Effector memory CD4-positive, alpha-beta T cell (primary cell): ENCODE results near the gene ENOX1.

Experiments
- DNase-seq, 3 donors: peaks; one replicate each; pipeline ENCODE4 v3.0.0-alpha.2; 2020
- H3K27ac ChIP-seq: 2 replicates; pipeline ENCODE4 v1.7.0; 2013; ENCODE audit warnings: mild to moderate bottlenecking, low read length, moderate library complexity; ENCODE audit not compliant: insufficient read depth, poor library complexity, severe bottlenecking
- H3K27me3 ChIP-seq: replicated peaks from 2 replicates; pipeline ENCODE4 v1.7.0; 2013; ENCODE audit warnings: mild to moderate bottlenecking, low read length; ENCODE audit not compliant: insufficient read depth, control insufficient read depth, poor library complexity, severe bottlenecking
- H3K36me3 ChIP-seq: 2 replicates; pipeline ENCODE4 v1.7.0; 2013; ENCODE audit warnings: mild to moderate bottlenecking, low read length, moderate library complexity; ENCODE audit not compliant: control insufficient read depth, insufficient read depth
- H3K4me1 ChIP-seq: 2 replicates; pipeline ENCODE4 v1.7.0; 2013; ENCODE audit warnings: low read length, mild to moderate bottlenecking; ENCODE audit not compliant: control insufficient read depth, insufficient read depth, poor library complexity, severe bottlenecking
- H3K4me3 ChIP-seq: 2 replicates; pipeline ENCODE4 v1.7.0; 2013; ENCODE audit warnings: low read length, low read depth, mild to moderate bottlenecking; ENCODE audit not compliant: insufficient read depth, poor library complexity, severe bottlenecking
- H3K9me3 ChIP-seq: 2 replicates; pipeline ENCODE4 v1.7.0; 2013; ENCODE audit warnings: mild to moderate bottlenecking, low read length, moderate library complexity; ENCODE audit not compliant: control insufficient read depth

The ENOX1 gene

GRCh38 chr13:43596924-43597598 is 189.7 kb downstream of the ENOX1 start:
- no peaks in the 10 kb centered on the region for H3K9me3 ChIP-seq
- no peaks in the 10 kb centered on the region for H3K36me3 ChIP-seq
- DNase-seq: no peak
- H3K27ac ChIP-seq: no peak overlapping the region
- no peak overlapping the region for H3K4me3 ChIP-seq
- no peaks in the 10 kb centered on the region for H3K27me3 ChIP-seq
- H3K4me1 ChIP-seq: no peaks in the 10 kb centered on the region

- no peaks in the 10 kb centered on the region for H3K36me3 ChIP-seq
- H3K27me3 ChIP-seq: no peaks in the 10 kb centered on the region
- H3K9me3 ChIP-seq: no peaks in the 10 kb centered on the region
- no peak for DNase-seq
- no peaks in the 10 kb centered on the region for H3K4me1 ChIP-seq
- H3K4me3 ChIP-seq: no peak overlapping the region
- no peak overlapping the region for H3K27ac ChIP-seq
Observed at GRCh38 chr13:43596006-43596405, 190.8 kb downstream of the ENOX1 start.

- Histone ChIP-seq H3K4me1 (no peaks in the 10 kb centered on the region), H3K4me3 (no peak overlapping the region), H3K36me3 (no peaks in the 10 kb centered on the region), H3K27me3 (no peaks in the 10 kb centered on the region), H3K9me3 (no peaks in the 10 kb centered on the region), H3K27ac (no peak overlapping the region)
- DNase-seq: no peak
Observed at GRCh38 chr13:43587376-43587775, 199.4 kb downstream of the ENOX1 start.

GRCh38 chr13:43584751-43585150 is 202.0 kb downstream of the ENOX1 start:
- H3K9me3 ChIP-seq: no peaks in the 10 kb centered on the region
- H3K36me3 ChIP-seq: no peaks in the 10 kb centered on the region
- H3K4me1 ChIP-seq: no peaks in the 10 kb centered on the region
- H3K27ac ChIP-seq: no peak overlapping the region
- no peaks in the 10 kb centered on the region for H3K27me3 ChIP-seq
- no peak overlapping the region for H3K4me3 ChIP-seq
- DNase-seq: no peak

GRCh38 chr13:43583321-43583720 is 203.5 kb downstream of the ENOX1 start:
- Histone ChIP-seq H3K9me3 (no peaks in the 10 kb centered on the region), H3K4me1 (no peaks in the 10 kb centered on the region), H3K4me3 (no peak overlapping the region), H3K36me3 (no peaks in the 10 kb centered on the region), H3K27ac (no peak overlapping the region), H3K27me3 (no peaks in the 10 kb centered on the region)
- DNase-seq: no peak

DNA sequence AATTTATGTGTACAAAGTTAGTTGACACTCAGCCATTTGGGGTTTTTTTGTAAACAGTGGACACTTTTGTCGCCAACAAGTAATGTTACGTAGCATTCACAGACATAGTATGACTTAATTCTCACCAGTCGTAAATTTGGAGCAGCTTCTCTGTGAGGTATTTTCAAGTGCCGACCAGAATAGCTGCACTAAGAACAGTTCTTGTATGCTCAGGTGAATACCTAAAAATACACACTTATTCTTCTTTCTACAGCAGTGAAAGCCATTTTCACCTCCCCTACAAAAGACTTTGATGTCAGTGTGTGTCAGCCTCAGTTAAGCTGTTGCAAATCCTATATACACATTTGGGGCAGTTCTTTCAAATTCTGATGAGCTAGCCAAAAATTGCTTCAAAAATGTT is 206.5 kb downstream of the ENOX1 start:
- H3K4me1 ChIP-seq: no peaks in the 10 kb centered on the region
- H3K9me3 ChIP-seq: no peaks in the 10 kb centered on the region
- H3K4me3 ChIP-seq: no peak overlapping the region
- DNase-seq: no peak
- no peaks in the 10 kb centered on the region for H3K27me3 ChIP-seq
- H3K36me3 ChIP-seq: no peaks in the 10 kb centered on the region
- no peak overlapping the region for H3K27ac ChIP-seq

- H3K9me3 ChIP-seq: no peaks in the 10 kb centered on the region
- no peak overlapping the region for H3K4me3 ChIP-seq
- H3K4me1 ChIP-seq: no peaks in the 10 kb centered on the region
- H3K27me3 ChIP-seq: no peaks in the 10 kb centered on the region
- no peak for DNase-seq
- H3K27ac ChIP-seq: no peak overlapping the region
- no peaks in the 10 kb centered on the region for H3K36me3 ChIP-seq
Observed at GRCh38 chr13:43579321-43579720, 207.5 kb downstream of the ENOX1 start.

GRCh38 chr13:43574605-43575004 is 212.2 kb downstream of the ENOX1 start:
- no peak overlapping the region for H3K4me3 ChIP-seq

DNA sequence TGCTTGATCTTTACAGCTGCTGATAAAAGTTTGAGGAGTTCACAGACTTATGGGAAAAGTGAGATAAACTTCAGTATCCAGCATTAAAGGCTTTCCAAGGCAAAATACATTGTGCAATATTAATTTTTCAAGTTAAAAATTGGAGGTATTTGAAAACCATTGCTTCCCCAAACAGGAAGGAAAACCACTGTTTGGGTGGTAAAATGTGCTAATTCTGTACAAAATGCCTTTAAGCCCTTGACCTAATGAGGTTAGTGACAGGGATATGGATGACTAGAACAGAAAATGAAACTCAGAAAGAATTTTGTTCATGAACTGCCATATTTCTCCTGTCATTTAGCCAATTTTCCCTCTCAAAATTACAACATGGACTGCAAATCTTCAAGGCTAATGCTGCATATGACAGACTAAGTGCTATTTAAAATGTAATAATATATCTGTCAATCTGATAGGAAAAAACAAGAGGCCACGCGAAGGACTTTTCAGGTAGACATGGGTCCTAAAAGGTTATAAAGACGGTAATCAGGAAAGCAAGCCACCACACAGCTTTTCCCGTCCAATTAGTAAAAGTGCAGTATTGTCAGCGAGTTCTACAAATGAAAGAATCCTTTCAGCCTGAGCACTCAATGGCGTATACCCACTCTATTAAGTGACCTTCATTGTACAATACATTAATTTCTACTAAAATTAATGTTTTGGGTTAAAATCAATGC is 212.8 kb downstream of the ENOX1 start:
- Histone ChIP-seq H3K36me3 (no peaks in the 10 kb centered on the region), H3K27me3 (no peaks in the 10 kb centered on the region), H3K4me3 (no peak overlapping the region), H3K27ac (no peak overlapping the region), H3K4me1 (no peaks in the 10 kb centered on the region), H3K9me3 (no peaks in the 10 kb centered on the region)
- DNase-seq: no peak

More at GRCh38 chr13:43574605-43575004, 212.2 kb downstream of the ENOX1 start:
- no peak for DNase-seq
- Histone ChIP-seq H3K4me1 (no peaks in the 10 kb centered on the region), H3K27ac (no peak overlapping the region), H3K27me3 (no peaks in the 10 kb centered on the region), H3K9me3 (no peaks in the 10 kb centered on the region), H3K36me3 (no peaks in the 10 kb centered on the region)

DNA sequence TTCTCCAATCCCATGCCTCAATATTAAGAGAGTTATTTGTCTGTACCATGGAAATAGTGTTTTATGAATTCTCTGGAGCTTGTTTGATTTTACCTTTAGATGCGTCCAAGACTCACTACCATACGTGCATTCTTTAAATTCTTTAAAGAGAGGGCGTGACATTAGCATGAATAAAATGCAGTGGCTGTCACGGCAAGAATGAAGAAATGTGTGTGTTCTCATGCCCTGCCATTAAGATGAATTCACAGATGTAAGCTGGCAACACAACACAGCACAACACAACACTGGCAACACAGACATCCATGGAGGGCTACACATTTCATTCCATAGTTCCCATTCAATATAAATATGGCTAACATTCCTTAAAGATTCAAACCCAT is 213.4 kb downstream of the ENOX1 start:
- Histone ChIP-seq H3K36me3 (no peaks in the 10 kb centered on the region), H3K27ac (no peak overlapping the region), H3K4me3 (no peak overlapping the region), H3K27me3 (no peaks in the 10 kb centered on the region), H3K4me1 (no peaks in the 10 kb centered on the region), H3K9me3 (no peaks in the 10 kb centered on the region)
- no peak for DNase-seq
